Tibial nerve (tissue), 4 donors: Measurements from ENCODE around the gene COX6B2. TPM values are rescaled to one million over a fixed set of nuclear protein-coding genes. Genes with fewer than 3 reads are reported as not detected.

Experiments
- DNase-seq, 2 donors: peaks; one replicate each; pipeline ENCODE4 v3.0.0-alpha.2; 2019; ENCODE audit warnings: low spot score in 2 of 2
- H3K27ac ChIP-seq, 4 donors: fragments of 200-600 bp; sonication (generic) in 3 of 4; one replicate each; pipeline ENCODE4 v1.5.1; 2017 to 2019; ENCODE audit warnings: mild to moderate bottlenecking in 1 of 4
- H3K27me3 ChIP-seq, 2 donors: fragments of 200-600 bp; sonication (generic) in 1 of 2; one replicate each; pipeline versions ENCODE4 v1.5.1 to v1.6.0; 2017 to 2019
- H3K36me3 ChIP-seq, 3 donors: fragments of 200-600 bp; sonication (generic); one replicate each; pipeline ENCODE4 v1.5.1; 2018 to 2019
- H3K4me1 ChIP-seq, 4 donors: fragments of 200-600 bp; sonication (generic) in 3 of 4; one replicate each; pipeline ENCODE4 v1.5.1; 2017 to 2019
- H3K4me3 ChIP-seq, 4 donors: fragments of 200-600 bp; sonication (generic) in 3 of 4; one replicate each; pipeline ENCODE4 v1.5.1; 2017 to 2019; ENCODE audit warnings: mild to moderate bottlenecking in 1 of 4, moderate library complexity in 1 of 4
- H3K9me3 ChIP-seq, 4 donors: fragments of 200-600 bp; sonication (generic) in 3 of 4; one replicate each; pipeline ENCODE4 v1.5.1; 2017 to 2019
- EP300 ChIP-seq, 2 donors: sonication (generic); formaldehyde crosslinking; IDR thresholded peaks; one replicate each; pipeline ENCODE4 v1.6.1; 2017; ENCODE audit warnings: antibody characterized with exemption in 2 of 2, mild to moderate bottlenecking in 1 of 2
- POLR2A ChIP-seq, 2 donors: fragments of 450-650 bp; IDR thresholded peaks; one replicate each; pipeline ENCODE4 v1.6.1; 2017; ENCODE audit warnings: antibody characterized with exemption in 2 of 2, mild to moderate bottlenecking in 2 of 2, moderate library complexity in 2 of 2
- WGBS, 2 donors: methylation state at CpG; one replicate each; pipeline ENCODE4 v1.1.5; 2018; 5-methylcytosine and 5-hydroxymethylcytosine counted together
- total RNA-seq, 4 donors: library from RNA; depleted of rRNA; stranded (reverse); fragments of >200 nt; gene quantifications; one replicate each; pipeline ENCODE4 v1.1.0, GENCODE V29; 2016
- TF ChIP-seq, protein P1 (sequence below), 5 experiments: fragments of 200-600 bp in 3 of 5; fragments of 450-650 bp in 2 of 5; sonication (generic) in 3 of 5; IDR thresholded peaks; one replicate each; pipeline ENCODE4 v1.5.1; 2016 to 2019; ENCODE audit warnings: antibody characterized with exemption in 5 of 5, mild to moderate bottlenecking in 3 of 5, moderate library complexity in 2 of 5

COX6B2 gene
- total RNA-seq, 4 donors from 2014 or later = not detected

- H3K27me3 ChIP-seq = peaks cover 7 to 84% of the 10 kb centered on the region in 2 donors
- WGBS, 2 donors = 1 to 2% methylated on average over 25 to 29 of the region's 59 CpGs
- TF ChIP-seq POLR2A (IDR thresholded peaks at IDR 0.05) (no peak), EP300 (IDR thresholded peaks at IDR 0.05) (no peak)
- TF ChIP-seq, protein P1, sequence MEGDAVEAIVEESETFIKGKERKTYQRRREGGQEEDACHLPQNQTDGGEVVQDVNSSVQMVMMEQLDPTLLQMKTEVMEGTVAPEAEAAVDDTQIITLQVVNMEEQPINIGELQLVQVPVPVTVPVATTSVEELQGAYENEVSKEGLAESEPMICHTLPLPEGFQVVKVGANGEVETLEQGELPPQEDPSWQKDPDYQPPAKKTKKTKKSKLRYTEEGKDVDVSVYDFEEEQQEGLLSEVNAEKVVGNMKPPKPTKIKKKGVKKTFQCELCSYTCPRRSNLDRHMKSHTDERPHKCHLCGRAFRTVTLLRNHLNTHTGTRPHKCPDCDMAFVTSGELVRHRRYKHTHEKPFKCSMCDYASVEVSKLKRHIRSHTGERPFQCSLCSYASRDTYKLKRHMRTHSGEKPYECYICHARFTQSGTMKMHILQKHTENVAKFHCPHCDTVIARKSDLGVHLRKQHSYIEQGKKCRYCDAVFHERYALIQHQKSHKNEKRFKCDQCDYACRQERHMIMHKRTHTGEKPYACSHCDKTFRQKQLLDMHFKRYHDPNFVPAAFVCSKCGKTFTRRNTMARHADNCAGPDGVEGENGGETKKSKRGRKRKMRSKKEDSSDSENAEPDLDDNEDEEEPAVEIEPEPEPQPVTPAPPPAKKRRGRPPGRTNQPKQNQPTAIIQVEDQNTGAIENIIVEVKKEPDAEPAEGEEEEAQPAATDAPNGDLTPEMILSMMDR (IDR thresholded peaks at IDR 0.05) = no peak
- peak overlapping the region in 2 of 4 donors; percentile 15 to 39 for H3K4me3 ChIP-seq
- no peaks in the 10 kb centered on the region for H3K9me3 ChIP-seq
- peaks cover 0 to 32% (median 10%) of the 10 kb centered on the region in 4 donors for H3K4me1 ChIP-seq
- H3K36me3 ChIP-seq = no peaks in the 10 kb centered on the region
- H3K27ac ChIP-seq = no peak overlapping the region
- no peak for DNase-seq
These were observed 15.3 kb upstream of the COX6B2 start for GRCh38 chr19:55369653-55370304.

GRCh38 chr19:55368701-55369563 is 14.4 kb upstream of the COX6B2 start:
- no peak for DNase-seq
- Histone ChIP-seq H3K36me3 (no peaks in the 10 kb centered on the region), H3K27me3 (peaks cover 4 to 76% of the 10 kb centered on the region in 2 donors), H3K4me3 (peak overlapping the region in 2 of 4 donors; percentile 19), H3K27ac (no peak overlapping the region), H3K4me1 (peaks cover 0 to 24% (median 10%) of the 10 kb centered on the region in 4 donors), H3K9me3 (no peaks in the 10 kb centered on the region)
- WGBS, 2 donors = 22 to 37% methylated on average over 19 to 25 of the region's 54 CpGs
- TF ChIP-seq, protein P1 (IDR thresholded peaks at IDR 0.05) = no peak
- TF ChIP-seq POLR2A (IDR thresholded peaks at IDR 0.05) (no peak), EP300 (IDR thresholded peaks at IDR 0.05) (no peak)

GRCh38 chr19:55368106-55368505 is 13.6 kb upstream of the COX6B2 start:
- peaks cover 0 to 21% (median 10%) of the 10 kb centered on the region in 4 donors for H3K4me1 ChIP-seq
- no peak overlapping the region for H3K4me3 ChIP-seq
- TF ChIP-seq EP300 (IDR thresholded peaks at IDR 0.05) (no peak), POLR2A (IDR thresholded peaks at IDR 0.05) (no peak)
- TF ChIP-seq, protein P1 (IDR thresholded peaks at IDR 0.05) = no peak
- peaks cover 4 to 67% of the 10 kb centered on the region in 2 donors for H3K27me3 ChIP-seq
- H3K9me3 ChIP-seq = no peaks in the 10 kb centered on the region
- DNase-seq = no peak
- 89 to 92% methylated on average over 14 to 15 of the region's 16 CpGs for WGBS, 2 donors
- H3K27ac ChIP-seq = no peak overlapping the region
- H3K36me3 ChIP-seq = no peaks in the 10 kb centered on the region

- H3K9me3 ChIP-seq = no peaks in the 10 kb centered on the region
- H3K4me3 ChIP-seq = no peak overlapping the region
- H3K27ac ChIP-seq = no peak overlapping the region
- DNase-seq = no peak
- no peaks in the 10 kb centered on the region for H3K36me3 ChIP-seq
- 90 to 94% methylated on average over 3 of the region's 3 CpGs for WGBS, 2 donors
- peaks cover 0 to 21% (median 10%) of the 10 kb centered on the region in 4 donors for H3K4me1 ChIP-seq
- H3K27me3 ChIP-seq = peaks cover 4 to 61% of the 10 kb centered on the region in 2 donors
- TF ChIP-seq EP300 (IDR thresholded peaks at IDR 0.05) = no peak
- no peak for TF ChIP-seq POLR2A (IDR thresholded peaks at IDR 0.05)
- TF ChIP-seq, protein P1 (IDR thresholded peaks at IDR 0.05) = no peak
These were observed 12.3 kb upstream of the COX6B2 start for GRCh38 chr19:55366790-55367189.

DNA sequence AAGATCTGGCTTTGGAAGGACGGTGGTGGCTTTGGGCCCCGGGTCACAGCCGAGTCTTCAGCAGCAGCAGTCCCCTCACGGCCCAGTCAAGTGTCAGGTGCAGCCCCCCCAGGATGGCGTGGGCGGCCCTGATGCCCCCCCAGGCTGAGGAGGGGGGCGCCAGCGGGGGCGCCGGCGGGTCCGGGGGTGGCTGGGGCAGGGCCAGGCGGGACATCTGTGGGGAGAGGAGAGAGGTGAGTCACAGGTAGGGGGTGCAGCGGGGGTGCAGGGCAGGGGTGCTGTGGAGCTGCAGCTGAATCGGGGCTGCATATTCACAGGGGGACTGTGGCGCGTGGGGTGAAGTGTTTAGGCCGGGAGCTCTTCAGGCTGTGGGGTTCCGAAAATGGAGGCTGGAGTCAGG is 11.4 kb upstream of the COX6B2 start:
- 66 to 68% methylated on average over 16 to 19 of the region's 19 CpGs for WGBS, 2 donors
- no peak overlapping the region for H3K4me3 ChIP-seq
- H3K27me3 ChIP-seq = peaks cover 4 to 52% of the 10 kb centered on the region in 2 donors
- no peaks in the 10 kb centered on the region for H3K36me3 ChIP-seq
- H3K9me3 ChIP-seq = no peaks in the 10 kb centered on the region
- no peak for TF ChIP-seq EP300 (IDR thresholded peaks at IDR 0.05)
- TF ChIP-seq POLR2A (IDR thresholded peaks at IDR 0.05) = no peak
- TF ChIP-seq, protein P1 (IDR thresholded peaks at IDR 0.05) = no peak
- no peak for DNase-seq
- peaks cover 0 to 21% (median 10%) of the 10 kb centered on the region in 4 donors for H3K4me1 ChIP-seq
- no peak overlapping the region for H3K27ac ChIP-seq
